GM19397 (cell line): ENCODE results near the gene FCRL5.
"Not testable (repeated sequence)": the region's sequence is repeated elsewhere in the genome, so short reads cannot be mapped to it uniquely, and the experiment has no call there.

Source experiments
- ATAC-seq: cut with Tn5 transposase; IDR thresholded peaks from one replicate; pipeline ENCODE4 v1.9.1; 2021; ENCODE audit warnings: mild to moderate bottlenecking, moderate library complexity; ENCODE audit not compliant: unreplicated experiment

FCRL5 gene

DNA sequence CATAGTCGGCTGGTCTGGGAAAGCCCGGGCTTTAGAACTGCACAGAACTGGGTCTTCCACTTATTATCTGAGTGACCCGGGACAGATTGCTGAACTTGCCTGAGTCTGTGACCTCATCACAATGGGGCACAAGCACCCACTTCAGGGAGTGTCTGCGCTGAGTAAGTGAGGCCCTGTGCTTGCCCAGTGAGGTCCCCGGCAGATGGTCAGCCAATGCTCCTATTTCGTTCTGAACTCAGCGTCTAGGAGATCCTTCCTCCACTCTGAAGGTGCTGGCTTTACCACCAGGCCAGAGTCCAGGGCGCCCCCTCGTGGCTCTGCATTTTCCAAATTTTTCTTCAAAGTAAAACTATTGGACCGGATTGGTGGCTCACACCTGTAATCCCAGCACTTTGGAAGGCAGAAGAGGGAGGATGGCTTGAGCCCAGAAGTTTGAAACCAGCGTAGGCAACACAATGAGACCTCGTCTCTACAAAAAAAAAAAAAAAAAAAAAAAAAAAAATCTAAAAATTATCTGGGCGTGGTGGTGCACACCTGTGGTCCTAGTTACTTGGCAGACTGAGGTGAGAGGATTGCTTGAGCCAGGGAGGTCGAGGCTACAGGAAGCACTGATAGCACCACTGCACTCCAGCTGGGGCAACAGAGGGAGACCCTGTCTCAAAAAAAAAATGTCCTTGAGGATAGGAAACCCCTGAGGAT, 61.7 kb downstream of the FCRL5 start:
- ATAC-seq: no peak

DNA sequence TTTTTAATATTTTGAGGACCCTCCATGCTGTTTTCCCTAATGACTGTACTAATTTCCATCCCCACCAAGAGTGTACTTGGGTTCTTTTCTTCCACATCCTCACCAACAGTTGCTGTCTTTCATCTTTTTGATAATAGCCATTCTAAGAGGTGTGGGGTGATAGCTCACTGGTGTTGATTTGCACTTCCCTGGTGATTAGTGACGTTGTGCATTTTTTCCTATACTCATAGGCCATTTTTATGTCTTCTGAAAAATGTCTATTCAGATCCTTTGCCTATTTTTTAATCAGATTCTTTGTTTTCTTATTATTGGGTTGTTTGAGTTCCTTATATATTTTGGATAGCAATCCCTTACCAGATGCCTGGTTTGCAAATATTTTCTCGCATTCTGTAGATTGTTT, 64.2 kb downstream of the FCRL5 start:
- ATAC-seq: no peak

DNA sequence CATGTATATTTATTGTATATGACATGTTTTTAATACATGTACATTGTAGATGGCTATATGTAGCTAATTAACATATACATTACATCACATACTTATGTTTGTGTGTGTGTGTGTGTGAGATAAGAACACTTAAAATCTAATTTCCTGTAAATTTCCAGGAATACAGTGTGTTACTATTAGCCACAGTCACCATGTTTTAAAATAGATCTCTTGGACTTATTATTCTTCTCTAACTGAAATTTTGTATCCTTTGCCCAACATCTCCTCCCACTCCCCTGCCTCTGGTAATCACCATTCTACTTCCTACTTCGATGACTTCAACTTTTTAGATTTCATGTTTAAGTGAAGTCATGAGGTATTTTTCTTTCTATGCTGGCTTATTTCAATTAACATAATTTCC, 64.8 kb downstream of the FCRL5 start:
- ATAC-seq: no peak

DNA sequence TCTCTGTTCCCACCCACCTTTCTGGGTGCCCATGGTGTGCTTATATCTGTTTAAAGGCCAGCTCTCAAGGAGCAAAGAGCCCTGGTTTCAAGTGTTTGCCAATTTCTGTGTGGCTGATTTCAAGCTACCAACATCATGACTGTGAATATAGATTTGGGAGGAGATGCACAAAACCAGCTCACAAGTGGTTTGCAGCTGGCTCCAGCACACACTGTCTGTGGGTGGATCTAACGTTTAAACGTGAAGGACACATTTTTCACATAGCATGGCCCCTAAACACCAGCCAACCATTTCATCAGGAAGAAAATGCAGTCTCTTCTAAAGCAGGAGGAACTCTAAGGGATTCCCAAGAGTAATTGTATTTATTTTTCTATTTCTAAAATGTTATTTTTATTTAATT, 65.2 kb downstream of the FCRL5 start:
- ATAC-seq: no peak

DNA sequence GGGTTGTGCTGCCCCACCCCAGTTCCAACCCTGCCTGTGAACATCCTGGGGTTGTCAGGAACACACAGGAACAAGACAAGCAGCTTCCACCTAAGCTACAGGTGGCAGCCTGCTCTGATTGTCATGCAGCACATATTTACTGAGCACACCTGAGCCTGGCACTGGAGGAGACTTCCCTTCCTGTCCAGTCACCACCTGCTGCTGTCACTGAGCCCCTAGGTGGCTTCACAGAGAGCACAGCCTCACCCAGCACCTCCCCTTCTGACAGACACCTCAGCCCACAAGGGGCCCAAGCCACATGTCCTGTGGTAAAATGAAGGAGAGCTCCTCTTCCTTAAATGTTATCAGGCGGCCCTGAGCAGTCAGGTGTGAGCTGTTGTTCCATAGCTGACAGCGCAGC, 65.9 kb downstream of the FCRL5 start:
- not testable (repeated sequence) for ATAC-seq

DNA sequence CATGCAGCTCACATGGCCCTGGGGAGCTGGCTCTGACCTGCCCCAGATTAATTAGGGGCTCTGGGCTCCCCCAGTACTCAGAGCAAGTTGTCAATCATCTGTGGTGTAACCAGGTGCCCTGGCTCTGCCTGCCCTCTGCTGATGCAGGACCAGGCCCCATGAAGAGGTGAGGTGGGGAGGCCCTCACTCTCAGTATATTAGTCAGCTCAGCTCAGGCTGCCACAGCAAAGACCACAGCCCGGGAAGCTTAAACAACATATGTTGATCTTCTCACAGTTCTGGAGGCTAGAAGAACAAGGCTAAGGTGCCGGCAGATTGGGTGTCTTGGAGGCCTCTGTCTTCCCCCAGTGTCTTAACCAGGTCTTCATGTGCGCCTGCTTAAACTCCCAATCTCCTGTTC, 66.5 kb downstream of the FCRL5 start:
- no peak for ATAC-seq

DNA sequence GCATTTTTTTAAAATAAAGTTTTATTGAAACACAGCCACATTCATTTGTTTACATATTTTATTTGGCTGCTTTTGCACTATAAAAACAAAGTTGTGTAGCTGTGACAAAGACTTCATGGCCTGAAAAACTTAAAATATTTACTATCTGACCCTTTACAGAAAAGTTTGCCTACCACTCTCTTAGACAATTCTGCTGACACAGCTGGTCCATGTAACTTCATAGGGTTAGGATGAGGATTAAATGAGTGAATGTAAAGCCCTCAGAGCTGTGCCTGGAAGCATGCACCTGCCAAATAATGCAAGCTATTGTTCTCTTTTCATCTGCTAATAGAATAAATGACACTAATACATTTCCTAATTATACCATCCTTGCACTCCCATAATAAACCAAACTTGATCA, 67.7 kb downstream of the FCRL5 start:
- ATAC-seq: no peak

DNA sequence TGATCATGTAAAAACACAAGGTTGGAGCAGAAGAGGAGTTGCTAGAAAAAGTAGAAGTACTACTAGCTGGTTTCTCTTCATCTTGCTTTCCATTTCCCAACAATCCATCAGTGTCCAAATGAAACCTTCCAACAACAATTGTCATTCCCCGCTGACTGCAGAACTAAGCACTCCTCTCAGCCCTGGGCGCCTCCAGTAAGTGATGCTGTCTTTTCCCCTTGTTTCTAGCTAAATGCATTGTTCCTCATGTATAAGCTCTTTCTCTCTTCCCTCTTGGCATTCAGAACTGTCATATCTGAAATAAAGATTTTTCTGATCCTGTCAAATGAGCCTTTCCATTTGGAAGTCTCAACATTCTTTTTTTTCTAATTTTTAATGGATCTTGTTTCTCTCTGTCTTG, 68.7 kb downstream of the FCRL5 start:
- ATAC-seq: no peak

DNA sequence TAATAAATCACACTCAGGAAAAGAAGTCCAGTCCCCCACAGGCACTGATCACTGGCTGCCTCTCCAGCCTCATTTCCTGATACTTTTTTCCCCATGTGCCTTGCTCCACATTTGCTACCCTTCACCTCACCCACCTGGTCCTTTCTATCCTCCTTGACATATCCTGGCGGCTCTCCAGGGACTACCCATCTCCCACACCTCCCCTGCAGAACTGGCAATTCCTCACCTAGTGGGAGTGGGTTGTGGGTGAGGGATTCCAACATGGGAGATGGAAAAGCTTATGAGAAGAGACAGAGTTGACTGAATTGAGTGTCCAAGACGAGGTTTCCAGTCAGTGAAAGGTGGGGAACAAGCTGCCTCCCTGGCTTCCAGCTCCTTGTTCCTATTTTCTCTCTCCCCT, 69.6 kb downstream of the FCRL5 start:
- ATAC-seq: no peak

DNA sequence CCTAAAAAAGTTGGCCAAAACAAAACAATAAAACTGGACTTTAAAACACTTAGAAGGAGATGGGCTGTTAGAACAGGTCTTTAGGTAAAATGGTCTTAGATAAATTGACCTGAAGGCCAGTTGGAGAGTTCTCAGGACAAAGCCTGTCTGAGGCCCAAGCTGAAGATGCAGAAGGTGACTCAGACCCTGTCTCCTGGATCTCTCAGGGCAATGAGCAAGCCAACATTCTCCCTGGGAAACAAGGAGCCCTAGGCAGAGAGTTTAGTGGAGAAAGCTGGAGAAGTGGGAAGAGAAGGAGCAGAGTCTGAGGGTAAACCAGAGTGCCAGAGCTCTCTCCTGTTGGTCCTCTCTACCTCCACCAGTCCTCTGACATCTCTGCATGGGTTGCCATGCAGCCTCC, 70.1 kb downstream of the FCRL5 start:
- no peak for ATAC-seq

DNA sequence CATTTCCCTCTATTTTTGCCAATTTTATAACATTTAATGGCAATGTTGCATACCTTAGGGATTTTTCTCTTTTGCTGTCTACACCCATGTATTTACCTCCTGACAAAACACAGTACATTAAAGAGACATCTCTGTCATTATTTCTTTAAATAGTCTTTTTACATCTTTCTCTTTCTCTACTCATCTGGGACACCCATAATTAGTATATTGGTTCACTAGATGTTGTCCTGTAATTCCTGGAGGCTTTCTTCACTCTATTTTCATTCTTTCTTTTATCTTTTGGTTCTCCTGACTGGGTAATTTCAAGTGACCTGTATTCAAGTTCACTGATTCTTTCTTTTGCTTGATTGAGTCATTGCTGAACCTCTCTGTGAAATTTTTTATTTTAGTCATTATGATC, 74.3 kb downstream of the FCRL5 start:
- ATAC-seq: no peak

DNA sequence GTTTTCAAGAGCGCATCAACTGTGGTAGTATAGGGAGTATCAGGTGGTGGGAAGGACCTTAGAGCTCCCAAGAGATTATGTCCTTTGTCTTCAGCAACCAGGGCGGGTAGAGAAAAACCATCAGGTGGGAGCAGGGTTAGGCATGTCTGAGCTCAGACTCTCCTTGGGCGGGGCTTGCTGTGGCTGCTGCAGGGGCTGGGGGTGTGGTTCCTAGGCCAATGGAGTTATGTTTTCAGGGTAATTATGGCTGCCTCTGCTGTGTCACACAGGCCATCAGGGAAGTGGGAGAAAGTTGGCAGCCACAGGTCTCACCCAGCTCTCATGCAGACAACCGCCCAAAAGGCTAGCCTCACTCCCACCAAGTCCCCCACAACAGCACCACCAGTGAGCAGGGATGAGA, 74.9 kb downstream of the FCRL5 start:
- no peak for ATAC-seq

DNA sequence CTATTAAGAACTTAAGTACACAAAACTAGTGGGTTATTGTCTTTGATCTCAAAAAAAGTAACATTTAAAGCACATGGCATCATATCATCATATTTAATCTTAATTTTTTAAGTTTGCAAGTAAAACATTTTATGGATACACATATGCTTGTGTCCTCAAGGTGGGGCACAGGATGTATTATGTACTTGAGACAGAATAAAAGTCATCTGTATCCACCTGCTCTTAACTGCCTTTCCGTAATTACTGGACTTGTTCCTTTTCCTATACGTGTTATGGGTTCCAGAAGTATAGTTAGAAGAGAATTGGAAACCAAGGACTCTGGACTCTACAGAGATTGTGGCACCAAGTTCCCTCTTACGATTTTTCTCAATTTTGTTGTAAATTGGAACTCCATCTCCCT, 79.4 kb downstream of the FCRL5 start:
- no peak for ATAC-seq

DNA sequence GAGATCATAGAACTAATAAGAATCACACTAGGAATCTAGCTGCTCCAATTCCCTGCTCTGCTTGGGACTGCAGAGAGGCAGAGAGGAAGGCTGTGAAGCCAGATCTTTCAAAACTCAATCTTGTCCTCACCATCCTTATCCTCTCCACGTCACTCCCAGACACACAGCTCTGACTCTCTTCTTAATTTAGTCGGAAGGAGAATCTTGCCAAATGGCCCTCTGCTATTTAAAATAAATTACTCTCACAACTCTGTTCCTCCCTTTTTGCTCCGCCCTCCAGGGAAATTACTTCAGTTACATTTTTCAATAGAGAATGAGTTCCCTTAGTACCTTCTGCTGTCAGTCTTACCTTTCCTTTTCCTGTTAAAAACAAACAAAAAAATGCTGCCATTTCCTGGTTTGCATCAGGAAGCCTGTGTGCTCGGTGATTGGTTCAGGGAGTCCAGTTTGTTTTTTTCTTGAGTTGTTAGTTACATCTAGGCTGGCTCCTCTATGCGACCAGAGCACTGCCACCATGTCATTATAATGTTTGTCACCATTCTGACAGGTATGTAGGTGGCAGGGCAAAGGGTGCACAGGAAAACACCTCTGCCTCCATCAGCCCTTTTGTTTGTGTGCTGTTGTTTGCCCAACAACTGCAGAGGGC, 80.1 kb downstream of the FCRL5 start:
- ATAC-seq: no peak

DNA sequence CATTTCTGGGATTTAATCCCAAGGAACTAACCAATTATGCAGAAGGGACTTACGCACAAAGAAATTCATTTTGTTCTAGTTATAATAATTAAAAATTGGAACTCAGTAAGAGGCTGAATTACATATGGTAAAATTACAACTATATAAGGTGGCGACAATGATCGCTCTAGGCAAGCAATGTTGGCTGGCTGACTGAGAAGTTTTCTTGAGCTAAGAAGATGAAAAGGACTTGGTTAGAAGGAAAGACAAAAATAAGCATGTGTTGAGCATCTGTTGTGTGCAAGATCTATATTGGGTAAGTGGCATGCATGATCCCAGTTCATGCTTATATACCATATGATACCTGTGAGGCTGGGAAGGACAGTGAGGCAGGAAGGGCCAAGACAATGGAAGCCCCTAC, 80.8 kb downstream of the FCRL5 start:
- ATAC-seq: no peak

DNA sequence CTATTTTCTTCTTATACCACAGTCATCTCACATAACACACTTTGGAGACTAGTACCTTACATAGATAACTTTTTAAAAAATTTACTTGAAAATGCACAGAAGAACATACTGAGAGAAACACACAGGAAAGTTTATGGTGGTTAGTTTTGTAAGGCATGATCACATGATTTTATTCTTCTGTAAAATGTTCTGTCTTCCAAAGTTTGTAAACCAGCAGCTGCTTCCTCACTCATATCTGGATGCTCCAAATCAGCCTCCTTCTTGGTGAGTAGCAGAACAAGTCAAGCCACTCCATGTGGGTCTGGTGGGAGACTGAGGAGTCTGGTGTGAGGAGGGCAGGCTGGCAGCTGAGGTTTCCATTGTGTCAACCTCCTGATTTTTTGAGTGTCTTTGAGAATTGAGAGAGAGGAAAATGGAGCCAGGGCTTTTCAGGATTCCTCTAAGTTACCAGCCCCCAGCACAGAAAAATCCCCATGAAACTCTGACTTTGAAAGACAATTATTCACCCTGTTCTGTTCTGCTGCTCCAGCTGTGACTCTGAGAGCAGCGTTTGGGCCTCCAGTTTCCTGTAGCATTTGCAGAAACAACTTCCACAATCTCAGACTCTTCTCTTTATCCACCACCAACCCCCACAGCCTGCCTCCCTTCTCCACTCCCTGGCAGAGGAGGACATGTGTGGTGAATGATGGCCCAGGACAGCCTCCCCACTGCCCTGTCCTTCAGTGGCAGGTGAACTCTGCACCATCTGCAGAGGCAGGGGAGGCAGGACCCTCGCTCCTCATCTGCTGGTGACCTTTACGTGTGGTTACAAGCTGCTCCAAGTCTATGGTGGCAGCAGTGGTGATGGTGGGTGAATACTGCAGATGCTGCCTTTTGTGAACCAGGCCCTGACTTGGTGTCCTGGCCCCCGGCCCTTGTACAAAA, 82.3 kb downstream of the FCRL5 start:
- no peak for ATAC-seq

DNA sequence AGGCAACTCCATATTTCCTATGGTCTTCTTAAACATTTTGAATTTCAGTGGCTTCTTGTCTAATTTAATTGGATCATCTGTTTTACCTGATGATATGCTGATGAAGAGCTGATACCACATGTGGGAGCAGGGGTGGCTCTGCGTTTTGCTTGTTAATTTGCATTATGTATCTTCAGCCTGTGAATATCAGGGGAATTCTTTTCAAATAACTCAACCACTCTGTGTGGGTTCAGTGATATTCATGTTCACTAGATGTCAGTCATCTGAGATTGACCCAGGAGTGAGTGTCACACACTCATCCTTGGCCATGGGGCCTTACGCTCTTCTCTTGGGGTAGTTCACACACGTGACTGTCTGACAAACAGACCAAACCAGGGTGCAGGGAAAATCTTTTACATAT, 83.0 kb downstream of the FCRL5 start:
- no peak for ATAC-seq

DNA sequence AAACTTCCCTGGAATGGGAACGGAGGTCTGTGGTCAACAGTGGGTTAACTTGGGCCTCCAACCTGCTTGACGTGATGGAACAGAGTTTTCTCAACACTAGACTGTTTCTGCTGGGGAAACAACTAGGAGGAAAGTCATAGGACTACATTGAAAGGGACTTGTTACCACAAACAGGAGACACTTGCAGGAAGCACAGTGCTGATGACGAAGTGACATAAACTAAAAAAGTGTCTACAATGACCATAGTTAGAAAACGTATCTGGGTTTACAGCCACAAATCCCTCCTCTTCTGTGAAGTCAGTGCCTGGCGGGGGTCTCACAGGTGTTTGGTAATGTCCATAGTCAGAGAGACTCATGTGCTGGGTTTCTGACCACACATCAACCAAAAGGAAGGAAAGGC, 86.3 kb downstream of the FCRL5 start:
- no peak for ATAC-seq
